Left lobe of liver (tissue), 2 donors: ENCODE data around the gene OPCML. TPM values are rescaled to one million over a fixed set of nuclear protein-coding genes. Genes with fewer than 3 reads are reported as not detected.

Source experiments
- ATAC-seq: fragments of 200-7000 bp; cut with Tn5 transposase; one replicate; pipeline ENCODE4 v1.9.1; 2020; ENCODE audit warnings: mild to moderate bottlenecking, moderate library complexity
- DNase-seq: peaks from one replicate; pipeline ENCODE4 v3.0.0-alpha.2; 2020; ENCODE audit warnings: low spot score
- total RNA-seq: library from RNA; stranded (reverse); gene quantifications from one replicate; pipeline ENCODE4 v1.2.1, GENCODE V29; 2021
- donor health status: DM: no; HTN: no; CAD: no; lungs with moderate emphysema.
- donor health status: DM: no; HTN: yes; CAD: no.

The OPCML gene
- total RNA-seq, 1 donor from 2014 or later: 0.05 TPM

GRCh38 chr11:133240908-133241655, 291.2 kb downstream of the OPCML start:
- ATAC-seq (no peak), DNase-seq (no peak)

- DNase-seq (no peak), ATAC-seq (no peak)
These were observed 292.7 kb downstream of the OPCML start for GRCh38 chr11:133239575-133239974.

GRCh38 chr11:133238495-133238894, 293.8 kb downstream of the OPCML start:
- no peak for ATAC-seq

GRCh38 chr11:133238027-133238426, 294.3 kb downstream of the OPCML start:
- ATAC-seq (no peak), DNase-seq (no peak)

More at GRCh38 chr11:133238495-133238894, 293.8 kb downstream of the OPCML start:
- DNase-seq: no peak

GRCh38 chr11:133235381-133235780, 296.9 kb downstream of the OPCML start:
- no peak for ATAC-seq

GRCh38 chr11:133234883-133235282, 297.4 kb downstream of the OPCML start:
- ATAC-seq (no peak), DNase-seq (no peak)

More at GRCh38 chr11:133235381-133235780, 296.9 kb downstream of the OPCML start:
- DNase-seq: no peak

GRCh38 chr11:133232665-133233064, 299.6 kb downstream of the OPCML start:
- ATAC-seq (no peak), DNase-seq (no peak)

- ATAC-seq (no peak), DNase-seq (no peak)
These were observed 301.9 kb downstream of the OPCML start for GRCh38 chr11:133230431-133230830.

- no peak for ATAC-seq
- DNase-seq: no peak
These were observed 303.6 kb downstream of the OPCML start for GRCh38 chr11:133228471-133229329.

- ATAC-seq (no peak), DNase-seq (no peak)
These were observed 304.6 kb downstream of the OPCML start for GRCh38 chr11:133227632-133228111.

GRCh38 chr11:133224271-133224670, 308.0 kb downstream of the OPCML start:
- no peak for DNase-seq
- ATAC-seq: no peak

GRCh38 chr11:133222425-133223330, 309.6 kb downstream of the OPCML start:
- ATAC-seq (no peak), DNase-seq (no peak)

GRCh38 chr11:133219543-133219942, 312.8 kb downstream of the OPCML start:
- no peak for ATAC-seq
- DNase-seq: no peak

- ATAC-seq (no peak), DNase-seq (no peak)
These were observed 315.5 kb downstream of the OPCML start for GRCh38 chr11:133216813-133217212.

- DNase-seq (no peak), ATAC-seq (no peak)
These were observed 316.6 kb downstream of the OPCML start for GRCh38 chr11:133215596-133216230.

- no peak for ATAC-seq
These were observed 317.7 kb downstream of the OPCML start for GRCh38 chr11:133214646-133215045.

GRCh38 chr11:133212201-133212600, 320.1 kb downstream of the OPCML start:
- no peak for ATAC-seq

More at GRCh38 chr11:133214646-133215045, 317.7 kb downstream of the OPCML start:
- DNase-seq: no peak

GRCh38 chr11:133207995-133208394, 324.3 kb downstream of the OPCML start:
- ATAC-seq (no peak), DNase-seq (no peak)

More at GRCh38 chr11:133212201-133212600, 320.1 kb downstream of the OPCML start:
- DNase-seq: no peak

GRCh38 chr11:133206313-133207005, 325.8 kb downstream of the OPCML start:
- no peak for ATAC-seq

GRCh38 chr11:133204158-133204557, 328.1 kb downstream of the OPCML start:
- DNase-seq (no peak), ATAC-seq (no peak)

More at GRCh38 chr11:133206313-133207005, 325.8 kb downstream of the OPCML start:
- DNase-seq: no peak
